Lower leg skin (tissue), 3 donors: Measurements from ENCODE around the gene ANXA4.

Experiments used
- CTCF ChIP-seq, 3 donors: fragments of 450-650 bp; IDR thresholded peaks; one replicate each; pipeline ENCODE4 v1.5.1; 2016; ENCODE audit warnings: antibody characterized with exemption in 3 of 3, mild to moderate bottlenecking in 3 of 3, moderate library complexity in 2 of 3
- POLR2A ChIP-seq, 2 donors: fragments of 450-650 bp; IDR thresholded peaks; one replicate each; pipeline ENCODE4 v1.6.1; 2016 to 2017; ENCODE audit warnings: antibody characterized with exemption in 2 of 2, mild to moderate bottlenecking in 1 of 2, moderate library complexity in 1 of 2

GRCh38 chr2:69720404-69720803 lies 21.5 kb upstream of the ANXA4 start:
- TF ChIP-seq POLR2A (IDR thresholded peaks at IDR 0.05) (no peak), CTCF (IDR thresholded peaks at IDR 0.05) (no peak)
